Measurements from ENCODE around the gene JADE1.

GRCh38 chr4:128866269-128866668 is 56.8 kb downstream of the JADE1 start:
- no peak for TF ChIP-seq POLR2A (IDR thresholded peaks at IDR 0.05)
- TF ChIP-seq, protein P1, sequence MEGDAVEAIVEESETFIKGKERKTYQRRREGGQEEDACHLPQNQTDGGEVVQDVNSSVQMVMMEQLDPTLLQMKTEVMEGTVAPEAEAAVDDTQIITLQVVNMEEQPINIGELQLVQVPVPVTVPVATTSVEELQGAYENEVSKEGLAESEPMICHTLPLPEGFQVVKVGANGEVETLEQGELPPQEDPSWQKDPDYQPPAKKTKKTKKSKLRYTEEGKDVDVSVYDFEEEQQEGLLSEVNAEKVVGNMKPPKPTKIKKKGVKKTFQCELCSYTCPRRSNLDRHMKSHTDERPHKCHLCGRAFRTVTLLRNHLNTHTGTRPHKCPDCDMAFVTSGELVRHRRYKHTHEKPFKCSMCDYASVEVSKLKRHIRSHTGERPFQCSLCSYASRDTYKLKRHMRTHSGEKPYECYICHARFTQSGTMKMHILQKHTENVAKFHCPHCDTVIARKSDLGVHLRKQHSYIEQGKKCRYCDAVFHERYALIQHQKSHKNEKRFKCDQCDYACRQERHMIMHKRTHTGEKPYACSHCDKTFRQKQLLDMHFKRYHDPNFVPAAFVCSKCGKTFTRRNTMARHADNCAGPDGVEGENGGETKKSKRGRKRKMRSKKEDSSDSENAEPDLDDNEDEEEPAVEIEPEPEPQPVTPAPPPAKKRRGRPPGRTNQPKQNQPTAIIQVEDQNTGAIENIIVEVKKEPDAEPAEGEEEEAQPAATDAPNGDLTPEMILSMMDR (IDR thresholded peaks at IDR 0.05), result no peak
